OCI-LY3 (cell line): ENCODE results near the gene SLC43A2.

Experiments used
- H2AFZ ChIP-seq: fragments of 200-600, 300-600 bp; shearing (Covaris generic); 2 replicates; pipeline ENCODE4 v1.6.0; 2014; ENCODE audit warnings: antibody characterized with exemption, low read depth, low read length
- H3K27ac ChIP-seq: fragments of 200-600, 300-600 bp; sonication (generic); 2 replicates; pipeline ENCODE4 v1.5.1; 2014; ENCODE audit warnings: mild to moderate bottlenecking, low read length, moderate library complexity, mixed read lengths
- H3K27me3 ChIP-seq: fragments of 200-600, 300-600 bp; sonication (generic); 2 replicates; pipeline ENCODE4 v1.6.1; 2014; ENCODE audit warnings: low read depth, low read length, mixed read lengths
- H3K36me3 ChIP-seq: fragments of 200-600, 300-600 bp; sonication (generic); replicated peaks from 2 replicates; pipeline ENCODE3; 2014; ENCODE audit warnings: low read depth, low read length, mixed read lengths
- H3K4me1 ChIP-seq: fragments of 300-600, 200-600 bp; sonication (generic); 2 replicates; pipeline ENCODE4 v1.6.1; 2014; ENCODE audit warnings: low read length, mixed read lengths
- H3K4me2 ChIP-seq: fragments of 200-600, 300-600 bp; sonication (generic); 2 replicates; pipeline ENCODE4 v1.6.1; 2014; ENCODE audit warnings: low read length, mixed read lengths
- H3K4me3 ChIP-seq: fragments of 300-600, 200-600 bp; sonication (generic); 2 replicates; pipeline ENCODE4 v1.5.1; 2014; ENCODE audit warnings: antibody characterized with exemption, mild to moderate bottlenecking, low read length, moderate library complexity
- H3K79me2 ChIP-seq: fragments of 300-600, 200-600 bp; shearing (Covaris generic); 2 replicates; pipeline ENCODE4 v1.6.1; 2014; ENCODE audit warnings: mild to moderate bottlenecking, low read length, mixed read lengths
- H3K9ac ChIP-seq: fragments of 300-600, 200-600 bp; shearing (Covaris generic); 2 replicates; pipeline ENCODE4 v1.6.0; 2014; ENCODE audit warnings: mild to moderate bottlenecking, low read length, moderate library complexity
- H3K9me3 ChIP-seq: fragments of 200-600, 300-600 bp; shearing (Covaris generic); 2 replicates; pipeline ENCODE4 v1.6.1; 2014; ENCODE audit warnings: low read length, mixed read lengths; ENCODE audit not compliant: insufficient read depth
- H4K20me1 ChIP-seq: fragments of 200-600, 300-600 bp; sonication (generic); 2 replicates; pipeline ENCODE4 v1.6.1; 2016; ENCODE audit warnings: low read length, mixed read lengths; ENCODE audit not compliant: insufficient read depth
- CTCF ChIP-seq: fragments of 200-600, 300-600 bp; sonication (generic); IDR thresholded peaks from 2 replicates; pipeline ENCODE4 v1.5.1; 2014; ENCODE audit warnings: antibody characterized with exemption, low read length, low read depth
- EZH2phosphoT487 ChIP-seq: fragments of 200-600 bp; shearing (Covaris generic); IDR thresholded peaks from 2 replicates; pipeline ENCODE4 v1.6.1; 2018; ENCODE audit warnings: antibody characterized with exemption, mixed run types, low read depth

The SLC43A2 gene

DNA sequence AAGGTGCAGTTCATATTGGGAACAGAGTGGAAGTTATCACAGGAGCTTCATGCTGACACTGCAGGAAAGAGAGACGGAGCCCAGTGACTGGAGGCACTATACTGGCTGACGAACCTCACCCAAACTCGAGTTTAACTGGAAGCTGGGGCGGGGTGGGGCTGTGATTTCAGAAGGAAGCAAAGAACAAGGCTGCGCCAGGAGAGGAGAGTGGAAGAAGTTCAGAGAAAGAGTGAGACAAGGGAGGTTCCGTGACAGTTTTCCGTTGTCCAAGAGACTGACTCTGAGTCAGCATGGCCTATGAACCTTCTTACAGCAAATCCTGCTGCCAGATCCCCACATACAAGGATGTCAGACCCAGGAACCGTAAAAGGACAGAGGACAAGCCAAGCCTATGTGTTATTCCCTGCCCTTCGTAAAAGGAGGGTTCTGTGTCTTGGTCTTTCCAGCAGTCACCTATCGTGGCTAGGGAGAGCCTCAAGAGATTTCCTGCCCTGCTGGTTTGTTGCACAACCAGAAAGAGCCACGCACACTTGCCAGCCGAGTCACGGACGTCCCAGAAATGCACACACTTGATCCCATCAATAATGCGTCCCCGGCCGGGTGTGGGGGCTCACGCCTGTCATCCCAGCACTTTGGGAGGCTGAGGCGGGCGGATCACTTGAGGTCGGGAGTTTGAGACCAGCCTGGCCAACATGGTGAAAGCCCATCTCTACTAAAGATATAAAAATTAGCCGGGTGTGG lies 71.1 kb downstream of the SLC43A2 start:
- Histone ChIP-seq H4K20me1 (peaks cover 28% of the 10 kb centered on the region), H3K36me3 (peaks cover 4% of the 10 kb centered on the region), H3K27me3 (no peaks in the 10 kb centered on the region), H3K27ac (0 out of 2 replicates have a peak overlapping the region, but pooled peaks have one; percentile 23), H3K79me2 (peaks cover 84% of the 10 kb centered on the region), H3K4me3 (no peak overlapping the region), H2AFZ (no peak overlapping the region), H3K4me1 (peaks cover 36% of the 10 kb centered on the region), H3K4me2 (no peak overlapping the region), H3K9me3 (no peaks in the 10 kb centered on the region), H3K9ac (no peak overlapping the region)
- TF ChIP-seq CTCF (no peak), EZH2phosphoT487 (no peak)

DNA sequence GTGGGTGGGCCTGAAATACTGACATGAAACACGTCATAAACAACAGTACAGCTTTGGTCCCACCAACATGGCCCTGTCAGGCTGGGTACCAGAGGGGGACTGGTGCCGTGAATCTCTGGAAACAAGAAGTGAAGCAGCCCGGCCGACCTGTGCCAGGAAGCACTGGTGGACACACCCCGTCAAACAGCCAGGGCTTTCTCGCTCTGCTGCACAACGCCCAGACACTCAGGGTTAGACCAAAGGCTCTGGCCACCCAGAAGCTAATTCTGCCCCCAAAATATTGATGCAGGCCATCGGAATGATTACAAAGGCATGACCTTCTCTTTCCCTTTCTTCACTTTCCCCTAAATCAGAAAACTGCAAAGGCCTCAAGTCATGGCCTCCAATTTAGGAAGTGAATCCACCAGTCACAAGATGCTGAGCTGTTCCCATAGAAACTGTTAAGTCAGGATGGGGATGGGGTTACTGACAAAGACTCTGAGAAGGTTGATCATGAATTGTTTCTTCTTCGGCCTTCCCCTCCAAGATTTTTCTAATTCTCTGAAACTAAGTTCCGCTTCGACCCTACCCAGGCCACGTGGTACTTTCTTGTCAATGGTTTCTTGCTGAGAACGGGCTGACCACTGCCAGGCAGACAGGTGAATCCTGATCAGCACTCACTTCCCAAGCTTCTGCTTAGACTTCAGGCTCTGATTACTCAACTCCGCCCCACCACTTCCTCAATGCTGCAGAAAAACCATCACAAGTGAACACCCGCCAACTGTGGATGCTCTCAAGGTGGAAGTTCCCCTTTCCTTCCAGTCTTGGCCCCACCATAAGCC lies 72.8 kb downstream of the SLC43A2 start:
- TF ChIP-seq EZH2phosphoT487 (no peak), CTCF (no peak)
- Histone ChIP-seq H4K20me1 (peaks cover 20% of the 10 kb centered on the region), H3K27me3 (no peaks in the 10 kb centered on the region), H3K4me2 (peak overlapping the region; percentile 48), H3K79me2 (peaks cover 67% of the 10 kb centered on the region), H3K36me3 (peaks cover 4% of the 10 kb centered on the region), H3K4me1 (peaks cover 39% of the 10 kb centered on the region), H3K4me3 (peak overlapping the region; percentile 12; the same call in 1 of the 2 replicates), H3K27ac (peak overlapping the region; percentile 72), H3K9ac (peak overlapping the region; percentile 29; the same call in 1 of the 2 replicates), H2AFZ (no peak overlapping the region), H3K9me3 (no peaks in the 10 kb centered on the region)

DNA sequence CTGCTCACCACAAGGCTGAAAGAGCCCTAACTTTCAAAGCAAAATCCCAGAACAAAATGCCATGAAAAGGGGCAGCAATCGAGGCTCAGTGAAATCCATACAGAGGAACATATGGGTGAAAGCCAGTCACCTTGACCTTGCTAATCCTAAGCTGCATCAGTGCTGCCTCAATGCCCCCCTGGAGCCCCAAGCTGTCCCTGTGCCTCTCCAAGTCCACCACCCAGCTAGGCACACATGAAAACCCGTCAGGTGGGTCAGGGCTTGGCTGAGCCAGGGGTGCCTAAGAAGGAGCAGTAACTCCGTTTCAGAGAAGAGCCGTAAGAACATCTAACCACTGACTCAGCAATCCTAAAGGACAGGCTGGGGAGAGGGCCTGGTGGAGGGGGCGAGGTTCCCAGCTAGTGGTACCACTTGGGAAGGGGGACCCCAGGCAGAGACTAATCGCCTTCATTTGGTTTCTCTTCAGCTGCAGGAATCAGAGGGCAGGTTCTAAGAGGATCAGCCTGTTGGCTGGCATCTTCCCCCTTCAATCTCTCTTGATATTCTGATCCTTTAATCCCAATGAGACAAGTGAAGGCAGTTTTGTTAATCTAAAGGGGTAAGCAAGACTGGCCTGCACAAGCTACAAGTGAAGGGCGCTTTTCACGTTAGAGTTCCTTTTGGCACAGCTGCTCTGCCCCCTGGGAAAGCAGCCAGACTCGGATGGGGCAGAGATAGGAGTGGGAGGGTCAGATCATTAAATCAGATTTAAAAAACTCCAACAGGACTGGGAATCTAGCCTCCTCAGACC lies 73.7 kb downstream of the SLC43A2 start:
- TF ChIP-seq CTCF (no peak), EZH2phosphoT487 (no peak)
- no peak overlapping the region for H3K4me3 ChIP-seq
- H4K20me1 ChIP-seq, result peaks cover 14% of the 10 kb centered on the region
- H2AFZ ChIP-seq, result no peak overlapping the region
- H3K4me1 ChIP-seq, result peaks cover 36% of the 10 kb centered on the region
- H3K27ac ChIP-seq, result peak overlapping the region; percentile 72
- H3K36me3 ChIP-seq, result peaks cover 7% of the 10 kb centered on the region
- H3K9me3 ChIP-seq, result no peaks in the 10 kb centered on the region
- peak overlapping the region; percentile 48; the same call in 1 of the 2 replicates for H3K4me2 ChIP-seq
- no peaks in the 10 kb centered on the region for H3K27me3 ChIP-seq
- H3K9ac ChIP-seq, result no peak overlapping the region
- peaks cover 58% of the 10 kb centered on the region for H3K79me2 ChIP-seq
